Stimulated activated CD8-positive, alpha-beta memory T cell treated with anti-CD3 and anti-CD28 coated beads, Interleukin-12 subunit alpha, Interleukin-12 subunit beta, amount 100 ng/mL, for 4 hours (primary cell): Measurements from ENCODE around the gene MTG2.
A peak's percentile ranks its signal among the peaks of the same experiment; 100 is the strongest.

ENCODE experiments used
- DNase-seq: peaks from one replicate; pipeline ENCODE4 v3.0.0-alpha.2; 2020; ENCODE audit warnings: low read depth

The MTG2 gene

DNA sequence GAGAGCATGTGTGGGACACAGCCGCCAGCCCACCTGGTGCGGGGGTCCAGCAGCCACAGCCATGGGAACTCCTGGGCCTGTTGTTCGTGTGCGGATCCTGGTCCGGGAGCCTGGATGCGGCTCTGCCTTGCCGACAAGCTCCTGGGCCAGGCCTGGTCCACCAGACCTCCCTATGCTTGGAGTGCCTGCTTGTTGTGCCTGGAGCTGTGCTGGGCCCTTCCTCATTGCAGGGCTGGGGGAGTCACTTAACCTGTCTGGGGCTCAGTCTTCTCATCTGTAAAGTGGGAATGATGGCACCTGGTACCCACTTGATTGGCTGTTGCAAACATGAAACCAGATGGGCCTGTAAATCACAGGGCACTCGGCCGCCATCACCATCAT is 52.9 kb downstream of the MTG2 start:
- no peak for DNase-seq

DNA sequence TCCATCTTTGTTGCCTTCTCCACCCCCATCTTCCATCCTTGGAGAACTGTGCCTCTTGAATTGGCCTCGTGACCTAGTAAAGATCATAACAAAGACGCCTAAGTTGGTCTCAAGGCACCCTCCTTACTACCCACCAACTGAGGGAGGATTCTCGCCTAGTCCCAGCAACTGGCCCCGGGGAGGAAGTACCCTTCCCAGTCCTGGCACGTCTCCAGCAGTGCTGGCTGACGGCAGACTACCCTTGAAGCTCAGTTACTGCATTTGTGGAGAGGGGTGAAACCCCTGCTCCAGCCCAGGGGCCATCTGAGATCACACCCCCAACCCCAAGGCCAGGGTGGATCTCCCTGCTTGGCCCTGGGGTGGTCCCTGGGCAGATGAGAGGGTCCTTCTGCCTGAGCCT is 53.4 kb downstream of the MTG2 start:
- DNase-seq: no peak

- no peak for DNase-seq
Measured at GRCh38 chr20:62236766-62237513, 54.1 kb downstream of the MTG2 start.

DNA sequence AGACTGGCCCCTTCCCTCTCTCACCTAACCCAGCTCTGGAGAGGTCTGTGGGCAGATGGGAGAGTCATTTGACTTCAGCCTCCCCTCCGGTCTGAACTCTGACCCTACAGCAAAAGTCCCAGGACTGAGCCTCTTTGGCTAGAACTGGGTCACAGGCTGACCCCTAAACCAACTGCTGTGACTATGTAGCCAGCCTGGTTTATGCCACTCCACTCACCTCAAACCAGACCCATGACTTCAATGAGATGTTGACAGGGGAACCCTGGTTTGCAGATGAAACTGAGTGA is 54.6 kb downstream of the MTG2 start:
- DNase-seq: no peak

DNA sequence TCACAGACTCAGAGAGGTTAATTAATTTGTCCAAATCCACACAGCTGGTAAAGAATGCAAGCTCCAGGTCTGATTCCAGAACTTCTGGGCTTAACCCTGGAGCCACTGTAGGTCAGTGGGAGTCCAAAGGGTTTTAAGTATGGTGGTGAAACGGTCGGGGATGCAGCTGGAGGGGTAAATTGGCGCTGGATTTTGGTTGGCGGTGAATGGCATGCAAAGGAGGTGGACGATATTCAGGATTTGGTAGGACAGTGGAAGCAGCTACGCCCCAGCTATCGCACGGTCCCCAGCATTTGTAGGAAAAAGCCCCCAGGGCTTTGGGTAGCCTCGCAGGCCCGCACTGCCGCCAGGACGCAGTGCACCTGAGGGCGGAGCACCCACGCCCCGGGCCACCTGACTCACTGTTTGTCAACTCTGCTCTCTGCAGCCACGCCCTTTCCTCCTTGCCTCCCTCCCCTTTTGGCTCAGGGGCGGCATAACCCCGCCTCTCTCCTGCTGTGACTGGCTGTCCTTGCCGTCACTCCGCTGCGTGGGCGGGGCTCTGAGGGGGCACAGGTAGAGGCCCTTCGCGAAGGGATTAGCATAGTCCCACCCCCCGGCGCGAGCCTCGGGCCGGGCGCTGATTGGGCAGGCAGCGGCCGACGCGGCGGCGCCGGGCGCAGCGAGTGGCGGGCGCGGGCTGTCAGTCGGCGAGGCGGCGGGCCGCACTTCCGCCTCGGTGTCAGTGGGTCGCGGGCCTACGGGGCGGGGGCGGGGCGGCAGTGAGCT is 55.2 kb downstream of the MTG2 start, which contains the start of gene OSBPL2:
OSBPL2 (plus strand) TSS at position 721 of the 768 bp plus-strand sequence. CDS start 17,664 bp downstream, outside the sequence.
- peak; percentile 100 for DNase-seq

DNA sequence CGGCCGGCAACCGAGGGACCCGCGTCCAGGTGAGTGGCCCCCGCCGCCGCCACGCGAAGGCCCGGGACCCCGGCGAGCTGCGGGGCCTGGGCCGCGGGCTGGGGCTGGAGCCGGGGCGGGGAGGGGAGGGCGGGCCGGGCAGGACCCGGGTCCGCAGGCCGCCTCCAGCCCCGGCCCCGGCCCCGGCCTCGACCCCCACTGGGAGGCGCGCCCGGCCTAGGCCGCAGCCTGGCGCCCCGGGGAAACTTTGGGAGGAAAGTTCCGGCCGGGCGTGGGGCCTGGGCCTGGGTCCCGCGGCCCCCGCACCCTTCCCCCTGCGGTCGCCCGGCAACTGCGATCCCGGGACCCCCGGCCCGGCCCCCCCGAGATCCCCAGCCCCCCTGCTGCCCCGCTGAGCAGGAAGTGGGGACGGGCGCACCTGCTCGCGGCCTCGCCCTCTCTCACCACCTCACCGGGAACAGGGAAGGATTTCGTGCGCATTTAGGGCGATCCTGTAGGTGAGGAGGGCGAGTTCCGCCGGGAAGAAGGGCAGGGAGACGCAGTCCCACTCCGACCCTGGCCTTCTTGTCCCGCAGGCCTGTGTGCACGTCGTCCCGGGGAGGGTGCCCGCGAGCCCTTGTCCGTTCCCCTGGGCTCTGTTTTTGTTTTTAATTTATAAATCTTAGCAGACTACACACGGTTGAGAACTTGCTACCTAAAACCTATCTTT is 55.9 kb downstream of the MTG2 start:
- no peak for DNase-seq

DNA sequence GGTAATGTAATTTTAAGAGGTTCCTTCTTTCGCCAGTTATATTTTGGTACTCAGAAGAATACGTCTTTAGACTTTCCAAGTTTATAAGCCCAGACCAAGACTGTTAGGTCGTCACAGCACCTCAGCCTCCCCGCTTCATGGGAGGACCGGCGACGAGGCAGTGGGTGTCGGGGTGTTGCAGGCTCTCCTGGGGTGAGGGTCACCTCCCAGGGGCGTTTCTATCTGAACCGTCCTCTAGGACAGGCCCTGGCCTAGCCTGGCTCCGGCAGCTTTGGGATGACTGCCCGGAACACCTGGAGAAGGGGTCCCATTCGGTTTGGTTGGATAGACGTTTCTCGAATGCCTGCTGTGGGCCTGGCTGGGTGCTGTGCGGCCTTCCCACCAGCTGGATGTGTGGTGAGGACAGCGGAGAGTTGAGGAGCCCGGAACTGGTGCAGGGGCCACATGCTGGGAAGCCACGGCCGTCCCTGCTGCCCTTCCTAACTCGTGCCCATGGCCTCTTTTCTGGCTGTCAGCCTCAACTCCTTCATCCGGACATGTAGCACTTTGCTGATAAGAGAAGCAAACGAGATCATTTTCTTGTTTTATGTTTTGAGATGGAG is 56.6 kb downstream of the MTG2 start:
- no peak for DNase-seq

DNA sequence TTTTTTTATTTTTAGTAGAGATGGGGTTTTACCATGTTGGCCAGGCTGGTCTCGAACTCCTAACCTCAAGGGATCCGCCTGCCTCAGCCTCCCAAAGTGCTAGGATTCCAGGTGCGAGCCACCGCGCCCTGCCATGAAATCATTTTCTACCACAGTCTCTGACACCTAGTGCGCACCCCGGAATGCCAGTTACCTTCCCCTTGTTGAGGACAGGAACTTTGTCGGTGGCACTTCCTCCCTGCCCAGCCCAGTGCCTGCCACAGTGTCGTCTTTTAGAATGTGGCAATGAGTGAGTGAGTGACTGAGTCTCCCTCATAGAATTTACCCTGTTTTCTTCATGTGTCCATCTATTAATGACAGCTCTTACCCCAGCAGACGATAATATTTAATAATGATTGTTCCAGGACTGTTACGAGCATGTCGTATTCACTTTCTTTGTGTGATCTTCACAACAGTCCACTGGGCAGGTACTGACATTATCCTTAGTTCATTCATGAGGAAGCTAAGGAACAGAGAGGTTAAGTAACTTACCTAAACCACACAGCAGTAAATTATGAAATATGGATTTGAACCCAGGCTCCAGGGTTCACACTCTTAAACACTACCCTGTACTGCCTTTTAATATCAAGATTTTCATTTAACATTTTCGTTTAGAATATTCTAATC is 57.3 kb downstream of the MTG2 start:
- DNase-seq: no peak

DNA sequence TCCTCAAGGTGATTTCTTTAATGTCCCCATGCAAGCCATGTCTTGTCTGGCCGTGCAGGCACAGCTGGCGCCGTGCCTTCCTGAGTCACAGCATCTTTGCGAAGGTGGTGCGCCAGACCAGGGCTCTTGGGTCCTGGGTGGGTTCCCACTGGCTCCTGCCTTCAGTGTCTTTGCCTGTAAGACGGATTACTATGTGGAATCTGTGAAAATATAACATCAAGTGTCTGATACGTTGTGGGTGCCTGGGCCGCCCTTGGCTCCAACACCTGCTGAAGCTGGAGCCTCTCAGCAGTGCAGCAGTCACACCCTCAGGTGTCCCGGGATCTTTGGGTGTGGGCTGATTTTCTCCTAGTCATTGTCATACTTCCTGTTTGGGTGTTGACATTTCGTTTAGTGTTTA is 58.7 kb downstream of the MTG2 start:
- DNase-seq: no peak

DNA sequence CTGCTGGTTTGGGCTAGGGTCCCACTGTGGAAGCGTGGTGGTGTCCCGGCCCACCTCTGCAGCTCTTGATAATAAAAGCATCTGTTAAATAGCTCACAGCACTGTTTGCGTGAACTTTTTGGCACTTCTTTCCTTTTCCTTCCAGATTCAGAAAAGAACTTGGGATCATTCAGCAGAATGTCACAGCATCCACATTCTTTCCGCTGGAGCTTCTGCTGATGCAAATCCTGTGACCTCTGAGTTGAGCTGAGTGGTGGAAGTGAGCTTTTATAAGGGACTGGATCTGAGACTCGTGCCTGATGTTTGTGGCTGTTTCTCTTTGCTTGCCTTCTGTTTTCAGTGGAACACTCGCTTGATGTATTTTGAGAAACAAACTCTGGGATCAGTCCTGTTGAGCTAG is 59.3 kb downstream of the MTG2 start:
- DNase-seq: no peak

DNA sequence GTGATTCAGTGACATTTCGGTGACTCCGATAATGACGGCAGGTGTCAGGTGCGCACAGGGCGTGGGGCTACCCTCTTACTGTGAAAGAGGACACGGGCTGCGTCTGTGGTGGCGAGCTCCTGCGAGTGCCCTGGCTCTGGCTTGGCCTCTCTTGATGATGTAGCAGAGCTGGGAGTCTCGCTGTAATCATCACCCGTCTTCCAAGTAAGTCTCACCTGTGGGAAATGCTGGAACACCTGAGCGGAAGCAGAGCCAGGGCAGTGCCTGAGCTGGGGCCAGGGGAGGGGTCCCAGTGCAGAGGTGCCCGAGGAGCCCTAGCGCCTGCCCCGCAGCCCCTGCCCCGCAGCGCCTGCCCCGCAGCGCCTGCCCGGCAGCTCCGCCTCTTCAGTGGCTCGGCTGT is 60.3 kb downstream of the MTG2 start:
- no peak for DNase-seq

GRCh38 chr20:62243906-62244515 is 61.2 kb downstream of the MTG2 start:
- DNase-seq: no peak

DNA sequence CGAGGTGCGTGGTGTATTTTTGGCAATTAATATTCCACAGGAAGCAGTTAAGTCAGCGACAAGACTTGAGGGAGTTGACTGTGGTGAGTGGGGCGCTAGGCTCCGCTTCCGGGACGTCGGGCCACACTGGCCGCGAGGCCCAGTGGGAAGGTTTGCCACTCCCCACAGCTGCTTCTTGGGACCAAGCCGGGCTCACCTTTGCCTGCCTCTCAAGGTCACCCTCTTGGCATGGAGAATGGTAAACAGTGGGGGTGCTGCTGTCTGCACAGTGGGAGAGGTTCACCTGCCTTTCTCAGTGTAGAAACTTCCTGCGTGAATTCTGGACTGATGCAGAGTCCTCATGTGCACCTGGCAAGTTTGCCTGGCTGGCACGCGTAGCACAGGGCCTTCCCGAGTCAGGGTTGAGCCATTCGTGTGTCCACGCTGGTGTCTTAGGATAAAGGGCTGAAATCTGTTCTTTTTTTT is 61.8 kb downstream of the MTG2 start:
- DNase-seq: no peak

DNA sequence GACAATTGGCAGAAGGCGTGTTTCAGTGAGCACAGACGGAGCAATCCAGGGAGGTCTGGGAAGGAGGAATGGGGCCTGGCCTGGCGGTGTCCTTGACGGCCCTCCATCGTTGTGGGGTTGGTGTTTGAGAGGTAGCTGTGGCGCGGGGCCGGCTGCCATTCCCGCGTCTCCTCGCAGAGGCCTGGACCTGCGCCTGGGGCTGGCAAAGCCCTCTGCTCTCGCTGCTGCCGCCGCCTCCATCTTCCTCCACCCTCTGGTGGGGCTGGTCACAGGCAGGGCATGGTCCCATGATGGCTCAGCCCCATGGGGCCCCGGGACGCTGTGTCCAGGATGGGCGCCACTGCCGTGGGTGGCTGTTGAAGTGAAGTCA is 63.1 kb downstream of the MTG2 start:
- DNase-seq: no peak

DNA sequence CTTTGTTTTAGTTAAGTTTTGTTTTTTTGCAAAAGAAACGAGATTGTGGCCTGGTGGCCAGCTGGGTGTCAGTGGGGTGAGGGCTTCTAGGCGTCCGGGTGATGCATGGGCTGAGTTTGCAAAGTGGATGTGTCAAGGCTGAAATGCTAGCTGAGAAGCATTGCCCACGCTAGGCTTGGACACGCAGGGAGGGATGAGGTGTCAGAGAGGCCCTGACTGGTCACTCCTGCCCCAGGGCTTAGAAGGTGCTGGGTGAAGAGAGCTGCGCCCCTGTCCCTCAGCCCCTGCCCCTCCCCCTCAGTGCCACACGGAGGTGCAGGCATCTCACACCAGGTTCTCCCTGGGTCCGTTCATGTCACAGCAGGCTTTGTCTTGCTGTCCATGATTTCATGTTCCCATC is 63.6 kb downstream of the MTG2 start:
- DNase-seq: no peak

DNA sequence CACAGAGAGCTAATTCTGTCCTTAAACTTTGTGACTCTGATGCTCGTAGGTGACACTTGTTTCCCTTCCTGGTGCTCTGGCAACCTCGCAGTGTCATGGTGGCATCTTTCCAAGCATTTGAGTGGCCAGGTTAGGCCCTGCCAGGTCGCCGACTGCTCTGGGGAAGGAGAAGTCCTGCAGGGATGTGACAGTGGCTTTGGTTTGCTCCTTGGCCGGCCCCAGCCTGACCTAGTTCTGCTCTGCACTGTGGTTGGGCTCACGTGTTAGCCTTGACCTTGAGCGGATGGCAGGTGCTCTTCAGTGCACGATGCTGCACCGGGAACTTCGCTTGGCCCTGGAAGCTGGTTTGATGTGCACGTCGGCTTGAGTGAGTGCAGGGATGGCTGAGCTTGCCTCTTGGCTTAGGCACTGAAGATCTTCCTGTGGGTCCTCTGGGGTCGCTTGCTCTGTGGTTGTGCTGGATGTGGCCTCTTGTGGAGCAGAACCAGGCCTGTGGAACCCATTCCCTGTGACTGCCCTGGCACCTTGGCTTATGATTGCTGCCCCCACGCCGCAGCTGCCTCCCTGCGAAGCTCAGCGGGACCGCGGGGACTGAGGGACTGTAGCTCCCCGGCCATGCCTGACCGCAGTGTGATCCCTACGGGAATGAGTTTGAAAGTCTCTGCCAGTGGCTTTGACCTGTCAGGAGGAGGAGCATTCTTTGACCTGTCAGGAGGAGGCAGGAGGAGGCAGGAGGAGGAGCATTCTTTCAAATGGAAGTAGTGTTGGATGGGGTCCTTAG is 64.2 kb downstream of the MTG2 start:
- DNase-seq: no peak

DNA sequence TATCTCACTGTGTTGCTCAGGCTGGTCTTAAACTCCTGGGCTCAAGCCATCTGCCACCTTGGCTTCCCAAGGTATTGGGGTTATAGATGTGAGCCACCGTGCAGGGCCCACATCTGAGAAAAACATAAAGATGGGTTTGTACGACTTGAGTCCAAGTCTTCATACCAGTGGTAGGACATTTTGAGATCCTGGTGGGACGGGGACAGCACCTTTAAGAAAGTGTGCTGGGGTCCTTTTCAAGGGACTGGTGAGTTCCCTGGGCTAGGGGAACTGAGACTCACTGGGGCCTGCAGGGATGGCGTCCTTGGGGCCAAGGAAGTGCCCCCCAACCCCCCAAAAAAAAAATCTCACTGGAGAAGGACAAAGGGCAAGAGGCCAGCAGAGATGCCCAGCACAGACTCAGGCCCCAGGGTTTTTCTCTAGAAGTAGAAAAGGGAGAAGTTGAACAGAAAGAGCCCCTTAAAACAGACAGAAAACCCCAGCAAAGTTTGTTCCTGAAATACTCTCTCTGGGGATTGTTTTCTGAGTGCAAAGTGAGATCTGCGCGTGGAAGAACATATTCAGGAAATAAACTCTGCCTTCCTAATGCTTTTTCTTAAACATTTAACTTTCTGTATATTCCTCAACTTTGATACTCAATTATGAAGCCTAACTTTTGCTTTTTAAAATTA is 66.2 kb downstream of the MTG2 start:
- DNase-seq: no peak

DNA sequence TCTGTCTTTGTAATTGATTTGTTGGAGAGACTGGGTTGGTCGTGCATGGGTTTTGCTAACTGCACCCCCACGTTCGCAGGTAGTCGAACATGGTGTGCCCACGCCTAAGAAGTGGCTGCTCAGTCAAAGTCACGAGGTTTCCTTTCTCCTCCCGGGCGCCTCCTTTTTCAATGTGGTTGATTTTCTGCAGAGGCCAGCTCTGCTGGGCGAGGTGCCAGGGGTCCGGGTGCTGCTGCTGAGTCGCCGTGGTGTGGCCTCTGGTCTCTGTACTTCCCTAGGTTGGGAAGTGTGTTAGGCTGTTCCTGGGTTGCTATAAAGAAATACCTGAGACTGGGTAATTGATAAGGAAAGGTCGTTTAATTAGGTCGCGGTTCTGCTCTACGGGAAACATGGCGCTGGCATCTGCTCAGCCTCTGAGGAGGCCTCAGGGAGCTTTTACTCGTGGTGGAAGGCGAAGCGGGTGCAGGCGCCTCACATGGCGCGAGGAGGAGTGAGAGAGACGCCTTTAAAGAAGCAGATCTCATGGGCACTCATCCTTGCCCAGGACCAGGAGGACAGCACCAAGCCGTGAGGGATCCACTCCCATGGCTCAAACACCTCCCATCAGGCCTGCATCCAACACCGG is 69.6 kb downstream of the MTG2 start:
- no peak for DNase-seq
